HFF-Myc (cell line): Measurements from ENCODE around the gene TAS2R1.

Source experiments
- DNase-seq: peaks from one replicate; pipeline ENCODE4 v3.0.0-alpha.2; 2011; ENCODE audit warnings: low read depth; ENCODE audit errors: extremely low read depth
- H3K4me3 ChIP-seq: replicated peaks from 2 replicates; pipeline ENCODE4 v1.5.1; 2011; ENCODE audit warnings: low read depth, mild to moderate bottlenecking, control low read depth, low read length
- TF ChIP-seq, protein P1 (sequence below): IDR thresholded peaks from 2 replicates; pipeline ENCODE4 v1.5.1; 2012; ENCODE audit warnings: mild to moderate bottlenecking, low read depth, low read length, control low read depth; ENCODE audit errors: missing control alignments

Gene TAS2R1

GRCh38 chr5:9617221-9617620, 12.9 kb downstream of the TAS2R1 start:
- no peak for DNase-seq
- no peak overlapping the region for H3K4me3 ChIP-seq
- TF ChIP-seq, protein P1, sequence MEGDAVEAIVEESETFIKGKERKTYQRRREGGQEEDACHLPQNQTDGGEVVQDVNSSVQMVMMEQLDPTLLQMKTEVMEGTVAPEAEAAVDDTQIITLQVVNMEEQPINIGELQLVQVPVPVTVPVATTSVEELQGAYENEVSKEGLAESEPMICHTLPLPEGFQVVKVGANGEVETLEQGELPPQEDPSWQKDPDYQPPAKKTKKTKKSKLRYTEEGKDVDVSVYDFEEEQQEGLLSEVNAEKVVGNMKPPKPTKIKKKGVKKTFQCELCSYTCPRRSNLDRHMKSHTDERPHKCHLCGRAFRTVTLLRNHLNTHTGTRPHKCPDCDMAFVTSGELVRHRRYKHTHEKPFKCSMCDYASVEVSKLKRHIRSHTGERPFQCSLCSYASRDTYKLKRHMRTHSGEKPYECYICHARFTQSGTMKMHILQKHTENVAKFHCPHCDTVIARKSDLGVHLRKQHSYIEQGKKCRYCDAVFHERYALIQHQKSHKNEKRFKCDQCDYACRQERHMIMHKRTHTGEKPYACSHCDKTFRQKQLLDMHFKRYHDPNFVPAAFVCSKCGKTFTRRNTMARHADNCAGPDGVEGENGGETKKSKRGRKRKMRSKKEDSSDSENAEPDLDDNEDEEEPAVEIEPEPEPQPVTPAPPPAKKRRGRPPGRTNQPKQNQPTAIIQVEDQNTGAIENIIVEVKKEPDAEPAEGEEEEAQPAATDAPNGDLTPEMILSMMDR: no peak

DNA sequence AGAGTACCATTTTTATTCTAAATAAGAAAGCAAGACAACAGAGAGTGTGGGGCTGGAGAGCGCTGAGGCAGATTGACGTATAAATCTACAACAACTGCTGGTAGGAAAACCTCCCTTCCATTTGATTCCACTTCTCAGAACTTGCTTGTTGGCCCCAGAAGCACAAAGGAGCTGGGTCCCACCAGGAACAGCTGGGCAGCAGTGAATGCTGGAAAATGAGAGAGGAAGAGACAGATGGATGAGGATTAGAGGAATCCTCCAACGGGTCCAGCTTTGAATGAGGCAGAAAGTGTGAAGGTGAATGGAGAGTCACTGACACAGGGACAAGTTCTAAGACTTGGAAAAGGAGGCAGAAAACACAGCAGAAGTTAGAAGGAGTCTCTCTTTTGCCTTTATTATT, 14.8 kb downstream of the TAS2R1 start:
- TF ChIP-seq, protein P1: no peak
- H3K4me3 ChIP-seq: no peak overlapping the region
- DNase-seq: no peak

- TF ChIP-seq, protein P1: no peak
- H3K4me3 ChIP-seq: no peak overlapping the region
- no peak for DNase-seq
These were observed 16.8 kb downstream of the TAS2R1 start for GRCh38 chr5:9613360-9613759.

DNA sequence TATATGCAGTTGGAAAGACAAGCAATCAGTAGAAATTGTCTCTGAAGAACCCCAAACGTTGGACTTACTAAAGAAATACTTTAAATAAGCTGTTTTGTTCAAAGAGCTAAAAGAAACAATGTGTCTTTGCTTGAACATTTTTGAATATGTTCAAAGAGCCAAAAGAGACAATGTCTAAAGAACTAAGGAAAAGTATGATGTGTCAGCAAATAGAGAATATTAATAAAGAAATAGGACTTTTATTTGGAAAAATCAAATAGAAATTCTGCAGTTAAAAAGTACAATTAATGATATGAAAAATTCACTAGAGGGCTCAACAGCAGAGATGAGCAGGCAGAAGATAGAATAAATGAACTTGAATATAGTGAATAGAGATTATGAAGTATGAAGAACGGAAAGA, 19.2 kb downstream of the TAS2R1 start:
- DNase-seq: no peak
- TF ChIP-seq, protein P1: no peak

DNA sequence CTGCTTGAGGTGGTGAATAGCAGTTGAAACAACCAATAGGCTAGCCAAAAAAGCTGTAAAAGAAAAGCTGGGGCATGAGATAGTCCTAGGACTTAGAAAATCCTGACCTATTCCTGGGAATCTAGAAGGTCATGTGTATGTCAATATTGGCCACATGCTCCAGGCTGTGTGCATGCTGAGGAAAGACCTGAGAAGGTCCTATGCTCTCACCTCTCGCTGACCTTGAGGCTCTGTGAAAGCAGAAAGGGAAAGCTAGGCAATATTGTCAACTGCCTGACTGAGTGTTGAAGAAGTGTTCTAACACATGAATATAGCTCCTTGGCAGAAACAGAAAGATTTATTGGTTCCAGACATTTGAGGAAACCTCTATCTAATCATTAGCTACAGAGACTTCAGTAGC, 19.8 kb downstream of the TAS2R1 start:
- TF ChIP-seq, protein P1: no peak
- no peak overlapping the region for H3K4me3 ChIP-seq

More for the DNA sequence above, 19.2 kb downstream of the TAS2R1 start:
- no peak overlapping the region for H3K4me3 ChIP-seq

DNA sequence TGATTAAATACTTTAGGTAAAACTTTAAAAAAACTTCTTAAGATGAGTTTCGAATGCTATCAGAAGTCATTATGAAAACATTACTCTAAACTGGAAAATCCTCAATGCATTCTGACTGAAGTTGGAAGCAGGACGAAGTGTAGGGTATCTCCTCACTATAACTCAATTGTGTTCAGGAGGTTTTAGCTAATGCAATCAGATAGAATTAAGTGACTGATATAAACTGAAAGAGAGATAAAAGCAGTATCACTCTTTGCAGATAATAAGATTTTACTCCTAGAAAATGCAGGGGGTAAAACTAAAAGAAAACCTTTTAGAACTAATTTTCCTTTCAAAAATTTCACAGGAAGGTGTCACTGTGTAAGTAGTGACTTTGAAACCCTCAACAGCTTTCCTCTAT, 22.1 kb downstream of the TAS2R1 start:
- TF ChIP-seq, protein P1: no peak
- no peak for DNase-seq
- H3K4me3 ChIP-seq: no peak overlapping the region

More for the DNA sequence above, 19.8 kb downstream of the TAS2R1 start:
- DNase-seq: no peak
